HepG2 (cell line): ENCODE results near the gene WDR41. TPM values are rescaled to one million over a fixed set of nuclear protein-coding genes. Genes with fewer than 3 reads are reported as not detected.

ENCODE experiments used
- GATAD2A ChIP-seq: IDR thresholded peaks from 2 replicates; pipeline ENCODE4 v1.6.1; 2016
- GTF3A ChIP-seq: sonication (generic); formaldehyde crosslinking; conservative IDR thresholded peaks from 2 replicates; pipeline ENCODE4 v1.4.0; 2020; ENCODE audit warnings: mild to moderate bottlenecking, missing genetic modification reagents
- HHEX ChIP-seq: IDR thresholded peaks from 2 replicates; pipeline ENCODE4 v1.6.1; 2016; ENCODE audit warnings: control low read depth
- KAT7 ChIP-seq: IDR thresholded peaks from 2 replicates; pipeline ENCODE4 v1.6.1; 2018; ENCODE audit warnings: borderline replicate concordance, missing compliant biosample characterization
- NFIB ChIP-seq: sonication (generic); formaldehyde crosslinking; IDR thresholded peaks from 2 replicates; pipeline ENCODE4 v1.9.0; 2021; ENCODE audit warnings: missing genetic modification reagents, mild to moderate bottlenecking, borderline replicate concordance
- PRMT3 ChIP-seq: sonication (generic); formaldehyde crosslinking; IDR thresholded peaks from 2 replicates; pipeline ENCODE4 v1.8.1; 2022; ENCODE audit warnings: low read depth, mild to moderate bottlenecking, moderate library complexity, missing genetic modification reagents, borderline replicate concordance
- RELA ChIP-seq: sonication (generic); formaldehyde crosslinking; IDR thresholded peaks from 2 replicates; pipeline ENCODE4 v1.4.0; 2020; ENCODE audit warnings: missing genetic modification reagents
- RFX5 ChIP-seq: IDR thresholded peaks from 2 replicates; pipeline ENCODE4 v1.6.1; 2011; ENCODE audit warnings: low read depth, low read length, improper control_type of control experiment
- SAP130 ChIP-seq: IDR thresholded peaks from 2 replicates; pipeline ENCODE4 v1.6.1; 2016; ENCODE audit warnings: low read depth
- SMARCC2 ChIP-seq: fragments of 450-650 bp; IDR thresholded peaks from 2 replicates; pipeline ENCODE4 v1.6.1; 2017; ENCODE audit warnings: antibody characterized with exemption, mild to moderate bottlenecking
- YEATS4 ChIP-seq: sonication (generic); formaldehyde crosslinking; IDR thresholded peaks from 2 replicates; pipeline ENCODE4 v1.4.0; 2020; ENCODE audit warnings: missing genetic modification reagents, borderline replicate concordance
- ZBTB26 ChIP-seq: IDR thresholded peaks from 2 replicates; pipeline ENCODE4 v1.6.1; 2016; ENCODE audit warnings: missing compliant biosample characterization, missing genetic modification reagents, borderline replicate concordance
- ZC3H4 ChIP-seq: sonication (generic); formaldehyde crosslinking; IDR thresholded peaks from 2 replicates; pipeline ENCODE4 v1.4.0; 2020; ENCODE audit warnings: missing genetic modification reagents, borderline replicate concordance
- ZFP37 ChIP-seq: sonication (generic); formaldehyde crosslinking; IDR thresholded peaks from 2 replicates; pipeline ENCODE4 v1.4.0; 2020; ENCODE audit warnings: missing genetic modification reagents, borderline replicate concordance
- ZGPAT ChIP-seq: IDR thresholded peaks from 2 replicates; pipeline ENCODE4 v1.6.1; 2016; ENCODE audit warnings: mild to moderate bottlenecking
- ZNF333 ChIP-seq: sonication (generic); formaldehyde crosslinking; IDR thresholded peaks from 2 replicates; pipeline ENCODE4 v1.4.0; 2020; ENCODE audit warnings: mild to moderate bottlenecking, missing genetic modification reagents, borderline replicate concordance
- ZNF33B ChIP-seq: sonication (generic); formaldehyde crosslinking; IDR thresholded peaks from 2 replicates; pipeline ENCODE4 v1.5.1; 2020; ENCODE audit warnings: mild to moderate bottlenecking, missing genetic modification reagents
- ZNF557 ChIP-seq: sonication (generic); formaldehyde crosslinking; IDR thresholded peaks from 2 replicates; pipeline ENCODE4 v1.4.0; 2020; ENCODE audit warnings: missing genetic modification reagents
- ZNF564 ChIP-seq: sonication (generic); formaldehyde crosslinking; IDR thresholded peaks from 2 replicates; pipeline ENCODE4 v1.8.1; 2023; ENCODE audit warnings: mild to moderate bottlenecking, missing genetic modification reagents
- ZNF615 ChIP-seq: sonication (generic); formaldehyde crosslinking; IDR thresholded peaks from 2 replicates; pipeline ENCODE4 v1.5.0; 2020; ENCODE audit warnings: mild to moderate bottlenecking, missing genetic modification reagents, borderline replicate concordance
- ZNF639 ChIP-seq: conservative IDR thresholded peaks from 2 replicates; pipeline ENCODE4 v1.6.1; 2018; ENCODE audit warnings: missing genetic modification reagents
- ZNF644 ChIP-seq: IDR thresholded peaks from 2 replicates; pipeline ENCODE4 v1.6.1; 2016; ENCODE audit warnings: low read depth
- ZNF746 ChIP-seq: sonication (generic); formaldehyde crosslinking; IDR thresholded peaks from 2 replicates; pipeline ENCODE4 v1.8.0; 2022; ENCODE audit warnings: mild to moderate bottlenecking, missing genetic modification reagents
- ZNF782 ChIP-seq: sonication (generic); formaldehyde crosslinking; IDR thresholded peaks from 2 replicates; pipeline ENCODE4 v1.4.0; 2020; ENCODE audit warnings: missing genetic modification reagents, mild to moderate bottlenecking, borderline replicate concordance
- polyA plus RNA-seq, 8 experiments: library from polyadenylated mRNA; depleted of rRNA in 3 of 8; stranded (reverse) in 7 of 8; unstranded in 1 of 8; fragments of >200 nt; fragmentation: Illumina TruSeq in 4 of 8; extraction: Trizol in 4 of 8; gene quantifications; 2 replicates each; pipeline versions ENCODE4 v1.2.1 to v1.2.3, GENCODE V29; 2011 to 2016; ENCODE audit warnings: low read depth in 4 of 8, missing spikeins in 1 of 8, mixed read lengths in 1 of 8; ENCODE audit not compliant: insufficient read depth in 1 of 8
- total RNA-seq, 5 experiments: library from RNA; depleted of rRNA; stranded (reverse); fragments of >200 nt; fragmentation: Illumina TruSeq; extraction: Trizol; gene quantifications; 2 replicates each; pipeline ENCODE4 v1.2.3, GENCODE V29; 2016; ENCODE audit warnings: low read depth in 1 of 5
- TF ChIP-seq, protein P1 (sequence below): sonication (generic); formaldehyde crosslinking; IDR thresholded peaks from 2 replicates; pipeline ENCODE4 v1.4.0; 2020; ENCODE audit warnings: mild to moderate bottlenecking, missing genetic modification reagents
- TF ChIP-seq, protein P2 (sequence below): sonication (generic); formaldehyde crosslinking; IDR thresholded peaks from 2 replicates; pipeline ENCODE4 v1.8.1; 2023; ENCODE audit warnings: mild to moderate bottlenecking, missing genetic modification reagents

Gene WDR41
- total and polyA plus RNA-seq, 2 of the 13 experiments (the other 11 are each of a cell fraction or from before 2014, with no cell fraction given), result 18.9 to 39.3 TPM

DNA sequence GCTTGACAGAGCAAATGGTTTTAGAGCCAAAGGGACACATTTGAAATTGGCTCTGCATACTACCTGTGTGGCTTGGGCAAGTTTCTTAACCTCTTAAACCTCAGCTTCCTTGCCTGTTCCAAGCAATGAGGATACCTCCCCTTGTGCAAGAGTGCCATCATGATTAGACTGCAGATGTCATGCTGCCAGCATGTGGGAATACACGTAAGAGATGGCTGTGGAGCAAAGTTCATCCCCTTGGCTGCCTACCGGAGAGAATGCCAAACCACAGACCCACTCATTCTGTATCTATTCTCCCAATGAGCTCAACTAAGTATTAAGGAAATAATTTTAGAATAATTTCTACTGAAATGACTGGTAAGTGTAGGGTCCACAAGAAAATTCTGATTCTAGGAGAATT is 101.3 kb downstream of the WDR41 start (continued):
- TF ChIP-seq, protein P1, sequence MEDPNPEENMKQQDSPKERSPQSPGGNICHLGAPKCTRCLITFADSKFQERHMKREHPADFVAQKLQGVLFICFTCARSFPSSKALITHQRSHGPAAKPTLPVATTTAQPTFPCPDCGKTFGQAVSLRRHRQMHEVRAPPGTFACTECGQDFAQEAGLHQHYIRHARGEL, result no peak
- TF ChIP-seq RELA (CRISPR knock-in tag) (no peak), HHEX (CRISPR knock-in tag) (no peak), SMARCC2 (no peak), GATAD2A (0 out of 2 replicates have a peak, but pooled peaks have one; percentile 43), ZNF333 (CRISPR knock-in tag) (no peak), ZNF557 (CRISPR knock-in tag) (no peak), ZBTB26 (CRISPR knock-in tag) (no peak), RFX5 (no peak), KAT7 (CRISPR knock-in tag) (no peak), ZNF639 (no peak), ZGPAT (no peak), ZC3H4 (no peak), ZNF782 (no peak), ZFP37 (CRISPR knock-in tag) (no peak), GTF3A (CRISPR knock-in tag) (no peak), ZNF564 (CRISPR knock-in tag) (no peak), ZNF746 (CRISPR knock-in tag) (no peak), SAP130 (CRISPR knock-in tag) (peak; percentile 21; the same call in 1 of the 2 replicates), ZNF615 (CRISPR knock-in tag) (no peak), ZNF33B (CRISPR knock-in tag) (no peak), YEATS4 (no peak), NFIB (CRISPR knock-in tag) (no peak), PRMT3 (CRISPR knock-in tag) (no peak), ZNF644 (peak; percentile 69)
- TF ChIP-seq, protein P2, sequence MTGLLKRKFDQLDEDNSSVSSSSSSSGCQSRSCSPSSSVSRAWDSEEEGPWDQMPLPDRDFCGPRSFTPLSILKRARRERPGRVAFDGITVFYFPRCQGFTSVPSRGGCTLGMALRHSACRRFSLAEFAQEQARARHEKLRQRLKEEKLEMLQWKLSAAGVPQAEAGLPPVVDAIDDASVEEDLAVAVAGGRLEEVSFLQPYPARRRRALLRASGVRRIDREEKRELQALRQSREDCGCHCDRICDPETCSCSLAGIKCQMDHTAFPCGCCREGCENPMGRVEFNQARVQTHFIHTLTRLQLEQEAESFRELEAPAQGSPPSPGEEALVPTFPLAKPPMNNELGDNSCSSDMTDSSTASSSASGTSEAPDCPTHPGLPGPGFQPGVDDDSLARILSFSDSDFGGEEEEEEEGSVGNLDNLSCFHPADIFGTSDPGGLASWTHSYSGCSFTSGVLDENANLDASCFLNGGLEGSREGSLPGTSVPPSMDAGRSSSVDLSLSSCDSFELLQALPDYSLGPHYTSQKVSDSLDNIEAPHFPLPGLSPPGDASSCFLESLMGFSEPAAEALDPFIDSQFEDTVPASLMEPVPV (CRISPR knock-in tag), result no peak
